GM23338 (cell line): ENCODE results near the gene SNAPC2. TPM values are rescaled to one million over a fixed set of nuclear protein-coding genes. Genes with fewer than 3 reads are reported as not detected.

Experiments
- ATAC-seq: fragments of 200-7000 bp; cut with Tn5 transposase; 3 replicates; pipeline ENCODE4 v1.9.1; 2020
- DNase-seq: peaks from one replicate; pipeline ENCODE4 v3.0.0-alpha.2; 2015; ENCODE audit warnings: low spot score
- H2AFZ ChIP-seq: fragments of 200-600 bp; sonication (generic); 2 replicates; pipeline ENCODE4 v1.8.0; 2016; ENCODE audit warnings: antibody characterized with exemption, mild to moderate bottlenecking, moderate library complexity
- H3F3A ChIP-seq: fragments of 200-600 bp; sonication (generic); replicated peaks from 2 replicates; pipeline ENCODE4 v1.8.0; 2017; ENCODE audit warnings: antibody characterized with exemption, mixed run types, low read depth
- H3K27ac ChIP-seq: fragments of 200-600 bp; sonication (generic); 2 replicates; pipeline ENCODE4 v1.6.1; 2016; ENCODE audit warnings: low read depth
- H3K27me3 ChIP-seq: fragments of 200-600 bp; sonication (generic); 2 replicates; pipeline ENCODE4 v1.8.0; 2016; ENCODE audit warnings: mild to moderate bottlenecking, mixed run types, moderate library complexity; ENCODE audit not compliant: insufficient read depth
- H3K36me3 ChIP-seq: fragments of 200-600 bp; sonication (generic); 2 replicates; pipeline ENCODE4 v1.8.0; 2016; ENCODE audit warnings: mild to moderate bottlenecking; ENCODE audit not compliant: insufficient read depth
- H3K4me1 ChIP-seq: fragments of 200-600 bp; sonication (generic); 2 replicates; pipeline ENCODE4 v1.8.0; 2016; ENCODE audit warnings: mild to moderate bottlenecking, moderate library complexity; ENCODE audit not compliant: insufficient read depth
- H3K4me2 ChIP-seq: fragments of 200-600 bp; sonication (generic); 2 replicates; pipeline ENCODE4 v1.7.1; 2017; ENCODE audit warnings: mixed run types
- H3K4me3 ChIP-seq: fragments of 200-600 bp; sonication (generic); 2 replicates; pipeline ENCODE4 v1.6.1; 2016; ENCODE audit warnings: mixed run types
- H3K79me2 ChIP-seq: fragments of 200-600 bp; sonication (generic); replicated peaks from 2 replicates; pipeline ENCODE4 v1.8.0; 2017; ENCODE audit warnings: mild to moderate bottlenecking; ENCODE audit not compliant: insufficient read depth
- H3K9me2 ChIP-seq: fragments of 200-600 bp; sonication (generic); 2 replicates; pipeline ENCODE4 v1.8.0; 2017; ENCODE audit not compliant: insufficient read depth
- H4K20me1 ChIP-seq: fragments of 200-600 bp; sonication (generic); replicated peaks from 2 replicates; pipeline ENCODE4 v1.8.0; 2017; ENCODE audit warnings: mild to moderate bottlenecking; ENCODE audit not compliant: insufficient read depth
- H3K27ac Mint-ChIP-seq: 2 replicates; pipeline ENCODE4 v1.8.0; 2020; ENCODE audit warnings: inconsistent platforms, mild to moderate bottlenecking, moderate library complexity, mixed read lengths
- H3K27me3 Mint-ChIP-seq: 3 replicates; pipeline ENCODE4 v1.8.0; 2022; ENCODE audit warnings: low read depth, mild to moderate bottlenecking, moderate library complexity, mixed read lengths, inconsistent platforms; ENCODE audit not compliant: insufficient read depth, poor library complexity
- H3K36me3 Mint-ChIP-seq: 3 replicates; pipeline ENCODE4 v1.8.0; 2021; ENCODE audit warnings: low read depth, mild to moderate bottlenecking, inconsistent platforms, moderate library complexity, mixed read lengths
- H3K4me1 Mint-ChIP-seq: 3 replicates; pipeline ENCODE4 v1.8.0; 2020; ENCODE audit warnings: mild to moderate bottlenecking, inconsistent platforms, mixed read lengths
- H3K4me3 Mint-ChIP-seq: 3 replicates; pipeline ENCODE4 v1.8.0; 2021; ENCODE audit warnings: moderate library complexity, mild to moderate bottlenecking, inconsistent platforms, mixed read lengths
- H3K9me3 Mint-ChIP-seq: 3 replicates; pipeline ENCODE4 v1.8.0; 2020; ENCODE audit warnings: moderate library complexity, mild to moderate bottlenecking, inconsistent platforms, mixed read lengths
- CREB1 ChIP-seq: fragments of 250-450 bp; sonication (Bioruptor Pico); IDR thresholded peaks from 2 replicates; pipeline ENCODE4 v1.5.0; 2020; ENCODE audit warnings: low read depth, mild to moderate bottlenecking, moderate library complexity
- EZH2 ChIP-seq: fragments of 200-600 bp; sonication (generic); IDR thresholded peaks from one replicate; pipeline ENCODE4 v1.8.0; 2017; ENCODE audit warnings: antibody characterized with exemption, mild to moderate bottlenecking, low read depth; ENCODE audit not compliant: unreplicated experiment
- EZH2phosphoT487 ChIP-seq: fragments of 200-600 bp; sonication (generic); IDR thresholded peaks from one replicate; pipeline ENCODE4 v1.8.1; 2018; ENCODE audit warnings: antibody characterized with exemption; ENCODE audit not compliant: unreplicated experiment
- JUNB ChIP-seq: IDR thresholded peaks from one replicate; pipeline ENCODE4 v1.6.1; 2016; ENCODE audit warnings: antibody characterized with exemption; ENCODE audit not compliant: unreplicated experiment
- NANOG ChIP-seq: IDR thresholded peaks from 2 replicates; pipeline ENCODE4 v1.6.1; 2016; ENCODE audit warnings: antibody characterized with exemption, borderline replicate concordance
- POLR2AphosphoS5 ChIP-seq: IDR thresholded peaks from 2 replicates; pipeline ENCODE4 v1.6.1; 2016; ENCODE audit warnings: antibody characterized with exemption, low read depth
- STAT1 ChIP-seq: IDR thresholded peaks from one replicate; pipeline ENCODE4 v1.6.1; 2016; ENCODE audit warnings: antibody characterized with exemption; ENCODE audit not compliant: unreplicated experiment
- polyA plus RNA-seq: library from polyadenylated mRNA; unstranded; fragments of >200 nt; fragmentation: Nextera tagmentation; extraction: Ambion mirVana; gene quantifications from 2 replicates; pipeline ENCODE4 v1.2.1, GENCODE V29; 2016
- total RNA-seq: library from RNA; depleted of rRNA; stranded (reverse); fragments of >200 nt; shearing (Covaris generic); gene quantifications from 2 replicates; pipeline ENCODE4 v1.2.3, GENCODE V29; 2014
- TF ChIP-seq, protein P1 (sequence below), 2 experiments: fragments of 200-600 bp in 1 of 2; sonication (generic) in 1 of 2; conservative IDR thresholded peaks; 2 replicates each; pipeline versions ENCODE4 v1.5.1 to v1.6.1; 2016 to 2017; ENCODE audit warnings: antibody characterized with exemption in 2 of 2, low read depth in 2 of 2, mild to moderate bottlenecking in 2 of 2, moderate library complexity in 1 of 2
- TF ChIP-seq, protein P2 (sequence below): IDR thresholded peaks from one replicate; pipeline ENCODE4 v1.6.1; 2018; ENCODE audit warnings: antibody characterized with exemption; ENCODE audit not compliant: unreplicated experiment

Gene SNAPC2
- total and polyA plus RNA-seq, 2 experiments from 2014 or later = 17.1 to 25.1 TPM

DNA sequence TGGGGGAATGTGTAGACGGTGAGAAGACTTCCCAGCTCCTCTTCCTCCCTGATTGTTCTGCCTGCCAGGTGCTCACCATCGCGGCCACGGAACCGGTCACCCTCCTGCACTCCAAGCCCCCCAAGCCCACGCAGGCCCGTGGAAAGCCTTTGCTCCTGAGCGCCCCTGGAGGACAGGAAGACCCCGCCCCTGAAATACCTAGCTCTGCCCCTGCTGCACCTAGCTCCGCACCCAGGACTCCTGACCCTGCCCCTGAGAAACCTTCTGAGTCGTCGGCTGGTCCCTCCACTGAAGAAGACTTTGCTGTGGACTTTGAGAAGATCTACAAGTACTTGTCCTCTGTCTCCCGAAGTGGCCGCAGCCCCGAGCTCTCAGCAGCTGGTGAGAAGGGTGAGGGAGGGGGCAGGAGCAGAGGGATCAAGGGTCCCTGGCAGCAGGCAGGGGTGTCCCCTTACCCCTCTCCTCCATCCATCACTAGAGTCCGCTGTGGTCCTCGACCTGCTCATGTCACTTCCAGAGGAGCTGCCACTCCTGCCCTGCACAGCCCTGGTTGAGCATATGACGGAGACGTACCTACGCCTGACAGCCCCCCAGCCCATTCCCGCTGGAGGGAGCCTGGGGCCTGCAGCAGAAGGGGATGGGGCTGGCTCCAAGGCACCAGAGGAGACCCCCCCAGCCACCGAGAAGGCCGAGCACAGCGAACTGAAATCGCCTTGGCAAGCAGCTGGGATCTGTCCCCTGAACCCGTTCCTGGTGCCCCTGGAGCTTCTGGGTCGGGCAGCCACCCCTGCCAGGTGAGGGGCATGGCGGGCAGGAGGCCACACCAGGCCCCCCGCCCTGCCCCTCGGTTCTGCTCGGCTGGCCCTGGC, 2.1 kb downstream of the SNAPC2 start:
- Mint-ChIP-seq H3K27ac (no peak overlapping the region), H3K27me3 (peaks cover 37% of the 10 kb centered on the region), H3K4me3 (peak overlapping the region; percentile 21; the same call in 1 of the 3 replicates), H3K36me3 (peaks cover 14% of the 10 kb centered on the region; the same call in 1 of the 3 replicates), H3K9me3 (no peaks in the 10 kb centered on the region), H3K4me1 (peaks cover 13% of the 10 kb centered on the region; the same call in 2 of the 3 replicates)
- peaks cover 4% of the 10 kb centered on the region; the same call in 1 of the 2 replicates for H3K4me1 ChIP-seq
- peaks cover 21% of the 10 kb centered on the region for H3K27me3 ChIP-seq
- no peak overlapping the region for H3K4me3 ChIP-seq
- ATAC-seq = no peak
- no peak overlapping the region for H3K27ac ChIP-seq
- H3K9me2 ChIP-seq = no peaks in the 10 kb centered on the region
- H3K4me2 ChIP-seq = no peak overlapping the region
- H3K79me2 ChIP-seq = no peaks in the 10 kb centered on the region
- peaks cover 9% of the 10 kb centered on the region; the same call in 1 of the 2 replicates for H4K20me1 ChIP-seq
- TF ChIP-seq JUNB = no peak
- TF ChIP-seq, protein P1, sequence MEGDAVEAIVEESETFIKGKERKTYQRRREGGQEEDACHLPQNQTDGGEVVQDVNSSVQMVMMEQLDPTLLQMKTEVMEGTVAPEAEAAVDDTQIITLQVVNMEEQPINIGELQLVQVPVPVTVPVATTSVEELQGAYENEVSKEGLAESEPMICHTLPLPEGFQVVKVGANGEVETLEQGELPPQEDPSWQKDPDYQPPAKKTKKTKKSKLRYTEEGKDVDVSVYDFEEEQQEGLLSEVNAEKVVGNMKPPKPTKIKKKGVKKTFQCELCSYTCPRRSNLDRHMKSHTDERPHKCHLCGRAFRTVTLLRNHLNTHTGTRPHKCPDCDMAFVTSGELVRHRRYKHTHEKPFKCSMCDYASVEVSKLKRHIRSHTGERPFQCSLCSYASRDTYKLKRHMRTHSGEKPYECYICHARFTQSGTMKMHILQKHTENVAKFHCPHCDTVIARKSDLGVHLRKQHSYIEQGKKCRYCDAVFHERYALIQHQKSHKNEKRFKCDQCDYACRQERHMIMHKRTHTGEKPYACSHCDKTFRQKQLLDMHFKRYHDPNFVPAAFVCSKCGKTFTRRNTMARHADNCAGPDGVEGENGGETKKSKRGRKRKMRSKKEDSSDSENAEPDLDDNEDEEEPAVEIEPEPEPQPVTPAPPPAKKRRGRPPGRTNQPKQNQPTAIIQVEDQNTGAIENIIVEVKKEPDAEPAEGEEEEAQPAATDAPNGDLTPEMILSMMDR (conservative IDR thresholded peaks at IDR 0.05; ENCODE audit: low read depth in 2 of 2) = peak; percentile 31 to 34; a peak in 2 of 4 replicates
- no peak overlapping the region for H2AFZ ChIP-seq
- no peak for DNase-seq
- no peaks in the 10 kb centered on the region for H3K36me3 ChIP-seq
- peaks cover 33% of the 10 kb centered on the region for H3F3A ChIP-seq

DNA sequence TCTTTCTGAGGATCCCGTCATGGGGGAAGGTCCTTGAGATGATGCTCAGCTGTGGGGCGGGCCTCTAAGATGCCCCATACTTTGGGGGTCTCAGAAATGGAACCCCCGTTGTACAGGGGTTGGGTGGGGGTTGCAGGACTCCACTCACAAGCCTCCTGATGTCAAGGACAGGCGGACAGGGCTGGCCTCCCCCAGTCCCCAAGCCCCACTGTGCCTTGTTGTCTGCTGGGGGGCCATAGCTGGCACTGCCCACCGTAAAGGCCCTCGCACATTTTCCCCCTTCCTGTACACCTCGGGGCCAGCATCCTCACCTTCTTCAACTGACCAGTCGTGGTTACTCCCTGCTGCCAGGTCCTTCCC, 2.7 kb downstream of the SNAPC2 start:
- DNase-seq = no peak
- H3K36me3 ChIP-seq = no peaks in the 10 kb centered on the region
- Mint-ChIP-seq H3K9me3 (no peaks in the 10 kb centered on the region), H3K4me1 (peaks cover 13% of the 10 kb centered on the region; the same call in 2 of the 3 replicates), H3K36me3 (peaks cover 14% of the 10 kb centered on the region; the same call in 1 of the 3 replicates), H3K27me3 (peaks cover 33% of the 10 kb centered on the region), H3K4me3 (no peak overlapping the region), H3K27ac (no peak overlapping the region)
- no peaks in the 10 kb centered on the region for H3K9me2 ChIP-seq
- ATAC-seq = no peak
- H3K4me2 ChIP-seq = no peak overlapping the region
- H3K27me3 ChIP-seq = peaks cover 15% of the 10 kb centered on the region
- no peak for TF ChIP-seq CREB1 (CRISPR knock-in tag)
- H2AFZ ChIP-seq = no peak overlapping the region
- H4K20me1 ChIP-seq = peaks cover 9% of the 10 kb centered on the region; the same call in 1 of the 2 replicates
- peaks cover 4% of the 10 kb centered on the region; the same call in 1 of the 2 replicates for H3K4me1 ChIP-seq
- no peak overlapping the region for H3K4me3 ChIP-seq
- H3F3A ChIP-seq = peaks cover 34% of the 10 kb centered on the region
- H3K79me2 ChIP-seq = no peaks in the 10 kb centered on the region
- no peak overlapping the region for H3K27ac ChIP-seq

- Histone ChIP-seq H3F3A (peaks cover 31% of the 10 kb centered on the region), H3K4me3 (no peak overlapping the region), H3K79me2 (no peaks in the 10 kb centered on the region), H2AFZ (no peak overlapping the region), H3K36me3 (no peaks in the 10 kb centered on the region), H3K9me2 (no peaks in the 10 kb centered on the region), H4K20me1 (peaks cover 9% of the 10 kb centered on the region; the same call in 1 of the 2 replicates), H3K27ac (no peak overlapping the region), H3K4me2 (no peak overlapping the region), H3K4me1 (peaks cover 4% of the 10 kb centered on the region; the same call in 1 of the 2 replicates), H3K27me3 (peaks cover 8% of the 10 kb centered on the region)
- DNase-seq (no peak), ATAC-seq (no peak)
- H3K36me3 Mint-ChIP-seq = peaks cover 20% of the 10 kb centered on the region; the same call in 2 of the 3 replicates
- H3K27ac Mint-ChIP-seq = no peak overlapping the region
- peaks cover 26% of the 10 kb centered on the region for H3K27me3 Mint-ChIP-seq
- peak overlapping the region; percentile 19; the same call in 1 of the 3 replicates for H3K4me3 Mint-ChIP-seq
- H3K9me3 Mint-ChIP-seq = no peaks in the 10 kb centered on the region
- H3K4me1 Mint-ChIP-seq = peaks cover 13% of the 10 kb centered on the region
- TF ChIP-seq STAT1 (no peak), EZH2phosphoT487 (no peak), EZH2 (no peak), POLR2AphosphoS5 (no peak), NANOG (no peak)
- TF ChIP-seq, protein P2, sequence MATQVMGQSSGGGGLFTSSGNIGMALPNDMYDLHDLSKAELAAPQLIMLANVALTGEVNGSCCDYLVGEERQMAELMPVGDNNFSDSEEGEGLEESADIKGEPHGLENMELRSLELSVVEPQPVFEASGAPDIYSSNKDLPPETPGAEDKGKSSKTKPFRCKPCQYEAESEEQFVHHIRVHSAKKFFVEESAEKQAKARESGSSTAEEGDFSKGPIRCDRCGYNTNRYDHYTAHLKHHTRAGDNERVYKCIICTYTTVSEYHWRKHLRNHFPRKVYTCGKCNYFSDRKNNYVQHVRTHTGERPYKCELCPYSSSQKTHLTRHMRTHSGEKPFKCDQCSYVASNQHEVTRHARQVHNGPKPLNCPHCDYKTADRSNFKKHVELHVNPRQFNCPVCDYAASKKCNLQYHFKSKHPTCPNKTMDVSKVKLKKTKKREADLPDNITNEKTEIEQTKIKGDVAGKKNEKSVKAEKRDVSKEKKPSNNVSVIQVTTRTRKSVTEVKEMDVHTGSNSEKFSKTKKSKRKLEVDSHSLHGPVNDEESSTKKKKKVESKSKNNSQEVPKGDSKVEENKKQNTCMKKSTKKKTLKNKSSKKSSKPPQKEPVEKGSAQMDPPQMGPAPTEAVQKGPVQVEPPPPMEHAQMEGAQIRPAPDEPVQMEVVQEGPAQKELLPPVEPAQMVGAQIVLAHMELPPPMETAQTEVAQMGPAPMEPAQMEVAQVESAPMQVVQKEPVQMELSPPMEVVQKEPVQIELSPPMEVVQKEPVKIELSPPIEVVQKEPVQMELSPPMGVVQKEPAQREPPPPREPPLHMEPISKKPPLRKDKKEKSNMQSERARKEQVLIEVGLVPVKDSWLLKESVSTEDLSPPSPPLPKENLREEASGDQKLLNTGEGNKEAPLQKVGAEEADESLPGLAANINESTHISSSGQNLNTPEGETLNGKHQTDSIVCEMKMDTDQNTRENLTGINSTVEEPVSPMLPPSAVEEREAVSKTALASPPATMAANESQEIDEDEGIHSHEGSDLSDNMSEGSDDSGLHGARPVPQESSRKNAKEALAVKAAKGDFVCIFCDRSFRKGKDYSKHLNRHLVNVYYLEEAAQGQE = no peak
These were observed 3.4 kb downstream of the SNAPC2 start for GRCh38 chr19:7923295-7924191.
